AML-193 (cell line): Measurements from ENCODE around the gene MS4A6A.
"Not testable (repeated sequence)": the region's sequence is repeated elsewhere in the genome, so short reads cannot be mapped to it uniquely, and the experiment has no call there.

ENCODE experiments used
- DNase-seq, 2 experiments: peaks; one replicate each; lab custom pipeline; 2025; lab: John Stamatoyannopoulos, UW

Gene MS4A6A, protein sequence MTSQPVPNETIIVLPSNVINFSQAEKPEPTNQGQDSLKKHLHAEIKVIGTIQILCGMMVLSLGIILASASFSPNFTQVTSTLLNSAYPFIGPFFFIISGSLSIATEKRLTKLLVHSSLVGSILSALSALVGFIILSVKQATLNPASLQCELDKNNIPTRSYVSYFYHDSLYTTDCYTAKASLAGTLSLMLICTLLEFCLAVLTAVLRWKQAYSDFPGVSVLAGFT

DNA sequence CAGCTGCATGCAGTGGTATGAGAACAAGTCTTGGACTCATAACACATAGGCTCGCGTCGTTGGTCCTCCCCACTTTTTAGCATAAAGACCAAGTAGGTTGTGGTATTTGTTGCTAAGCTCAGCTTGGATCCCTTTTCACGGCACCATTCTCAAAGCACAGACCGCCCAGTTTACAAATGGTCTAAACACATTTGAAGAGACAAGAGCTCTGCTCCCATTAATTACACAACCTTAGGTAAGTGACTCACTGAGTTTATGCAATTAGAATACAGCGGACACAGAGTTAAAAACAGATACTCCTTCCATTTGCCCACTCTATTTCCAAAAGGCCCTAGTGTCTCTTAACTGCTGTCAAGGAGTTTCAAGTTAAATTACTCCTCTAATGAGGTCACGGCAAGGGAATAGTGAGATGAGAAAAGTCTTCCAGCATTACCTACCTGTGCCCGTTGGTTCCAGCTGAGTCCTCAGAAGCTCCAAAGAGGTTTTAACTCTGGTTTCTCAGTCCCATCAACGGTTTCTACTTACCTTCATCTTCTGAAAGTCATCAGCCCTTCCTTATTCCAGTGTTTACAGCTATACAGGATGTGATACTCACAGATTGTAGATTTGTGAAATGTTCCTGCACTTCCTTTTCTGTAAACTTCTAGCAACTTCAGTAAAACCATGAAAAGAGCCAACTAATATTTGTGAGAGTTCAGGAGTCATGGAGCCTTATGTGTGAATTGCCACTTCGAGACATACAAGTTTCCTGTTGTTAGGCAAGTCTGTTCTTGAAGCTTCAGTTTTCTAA lies at the start of gene MS4A6A:
MS4A6A (minus strand) TSS at position 543 of the 790 bp plus-strand sequence. CDS start 1,356 bp downstream, outside the sequence.
- peak; percentile 31 to 37 for DNase-seq

DNA sequence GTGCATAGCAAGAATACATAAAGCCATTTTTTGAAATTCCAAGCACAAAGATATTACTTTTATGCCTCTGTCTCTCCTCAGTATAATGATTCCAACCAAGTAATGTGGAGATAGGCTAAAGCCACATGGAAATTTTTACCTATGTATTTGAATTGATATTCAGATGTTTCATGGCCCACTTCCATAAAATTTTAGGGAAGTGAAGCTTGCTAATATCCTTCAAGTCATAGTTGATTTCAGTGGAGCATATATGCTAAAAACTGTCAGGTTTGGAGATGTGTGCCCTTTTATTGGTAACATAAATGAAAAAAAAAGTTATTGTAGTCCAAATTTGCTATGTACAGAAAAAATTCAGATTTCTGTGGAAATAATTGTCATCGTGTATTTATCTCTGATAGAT lies 47.8 kb upstream of the MS4A6A start:
- DNase-seq = no peak

- DNase-seq = no peak
Observed at GRCh38 chr11:60222141-60222540, 39.3 kb upstream of the MS4A6A start.

GRCh38 chr11:60221692-60222091 lies 38.8 kb upstream of the MS4A6A start:
- no peak for DNase-seq

DNA sequence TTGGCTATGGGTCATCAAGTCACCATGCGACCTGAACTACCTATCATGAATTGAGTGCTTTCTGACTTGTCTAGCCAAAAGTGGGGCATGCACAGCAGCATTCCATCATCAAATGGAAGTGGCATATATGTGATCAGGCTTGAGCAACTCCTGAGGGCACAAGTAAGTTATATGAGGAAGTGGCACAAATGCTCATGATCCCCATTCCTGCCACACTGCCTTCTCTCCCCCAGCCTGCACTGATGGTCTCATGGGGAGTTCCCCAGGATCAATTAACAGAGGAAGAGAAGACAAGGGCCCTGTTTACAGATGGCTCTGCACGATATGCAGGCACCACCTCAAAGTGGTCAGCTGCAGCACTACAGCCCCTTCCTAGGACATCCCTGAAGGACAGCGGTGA lies 38.3 kb upstream of the MS4A6A start:
- no peak for DNase-seq

DNA sequence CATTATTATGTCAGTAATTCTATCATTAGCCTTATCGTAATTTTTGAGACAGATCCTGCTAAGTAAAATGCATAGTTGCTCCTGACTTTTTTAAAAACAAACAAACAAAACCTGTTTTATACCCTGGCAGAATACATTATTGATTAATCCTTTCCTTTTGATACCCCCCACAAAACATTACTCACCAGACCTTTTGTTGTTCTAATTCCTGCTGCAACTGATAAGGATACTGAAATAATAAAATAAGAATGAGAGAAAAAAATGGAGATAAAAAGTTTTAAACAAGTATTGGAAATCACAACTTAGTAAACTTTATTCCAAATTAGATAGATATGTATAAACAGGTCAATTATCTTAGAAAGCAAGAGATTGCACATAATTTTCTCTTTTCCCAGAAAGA lies 31.5 kb upstream of the MS4A6A start:
- no peak for DNase-seq

- no peak for DNase-seq
Observed at GRCh38 chr11:60211206-60211605, 28.3 kb upstream of the MS4A6A start.

DNA sequence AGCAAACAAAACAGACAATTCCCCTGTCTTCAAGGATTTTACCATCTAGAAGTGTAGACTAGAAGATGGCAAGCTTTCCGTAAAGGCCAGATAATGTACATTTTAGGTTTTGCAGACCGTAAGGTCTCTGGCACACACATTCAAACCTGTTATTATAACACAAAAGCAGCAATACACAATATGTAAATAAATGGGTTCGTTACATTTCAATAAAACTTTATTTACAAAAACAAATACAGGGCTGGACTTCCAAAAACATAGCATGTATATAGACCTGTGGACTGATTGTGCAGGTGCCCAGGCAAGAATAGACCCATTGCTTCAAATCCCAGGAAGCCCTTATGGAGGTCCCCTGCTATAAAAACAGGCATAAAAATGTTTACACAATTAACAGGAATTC lies 27.1 kb upstream of the MS4A6A start:
- DNase-seq = no peak

GRCh38 chr11:60208951-60209350 lies 26.1 kb upstream of the MS4A6A start:
- DNase-seq = no peak

DNA sequence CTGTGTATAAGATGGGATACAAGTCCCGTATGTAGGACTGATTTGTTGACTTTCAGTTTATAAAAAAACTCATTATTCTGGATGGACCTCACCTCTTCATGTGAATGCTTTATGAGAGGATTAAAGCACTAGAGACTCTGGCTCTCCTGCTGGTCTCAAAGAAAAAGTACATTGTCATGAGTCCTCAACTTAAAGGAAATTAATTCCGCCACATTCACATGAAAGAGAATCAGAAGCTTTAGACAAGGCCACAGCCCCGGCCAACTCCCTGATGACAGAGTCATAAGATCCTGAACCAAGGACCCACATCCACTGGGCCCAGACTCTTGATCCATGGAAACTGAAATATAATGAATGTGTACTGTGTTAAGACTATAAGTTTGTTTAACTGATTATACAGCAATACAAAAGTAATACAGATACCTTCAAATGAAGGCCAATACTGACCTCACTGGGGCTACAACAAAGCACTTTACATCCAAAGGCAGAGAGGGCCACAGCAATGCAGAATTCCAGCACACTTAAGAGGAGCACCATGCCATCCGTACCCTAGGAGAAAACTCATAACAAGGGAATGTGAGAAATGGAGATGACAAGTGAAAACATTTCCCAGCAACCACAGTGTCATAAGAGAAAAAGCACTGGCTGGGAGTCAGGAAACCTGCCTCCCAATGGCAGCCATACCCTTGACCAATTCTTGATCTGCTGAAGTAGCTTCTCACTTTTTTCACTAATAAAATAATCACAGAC lies 25.4 kb upstream of the MS4A6A start:
- no peak for DNase-seq

GRCh38 chr11:60206616-60207015 lies 23.7 kb upstream of the MS4A6A start:
- DNase-seq = no peak

GRCh38 chr11:60204922-60205321 lies 22.0 kb upstream of the MS4A6A start:
- DNase-seq = peak; percentile 31 to 32

DNA sequence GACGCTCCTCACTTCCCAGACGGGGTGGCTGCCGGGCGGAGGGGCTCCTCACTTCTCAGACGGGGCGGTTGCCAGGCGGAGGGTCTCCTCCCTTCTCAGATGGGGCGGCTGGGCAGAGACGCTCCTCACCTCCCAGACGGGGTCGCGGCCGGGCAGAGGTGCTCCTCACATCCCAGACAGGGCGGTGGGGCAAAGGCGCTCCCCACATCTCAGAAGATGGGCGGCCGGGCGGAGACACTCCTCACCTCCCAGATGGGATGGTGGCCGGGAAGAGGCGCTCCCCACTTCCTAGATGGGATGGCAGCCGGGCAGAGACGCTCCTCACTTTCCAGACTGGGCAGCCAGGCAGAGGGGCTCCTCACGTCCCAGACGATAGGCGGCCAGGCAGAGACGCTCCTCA lies 18.5 kb upstream of the MS4A6A start:
- not testable (repeated sequence) for DNase-seq

DNA sequence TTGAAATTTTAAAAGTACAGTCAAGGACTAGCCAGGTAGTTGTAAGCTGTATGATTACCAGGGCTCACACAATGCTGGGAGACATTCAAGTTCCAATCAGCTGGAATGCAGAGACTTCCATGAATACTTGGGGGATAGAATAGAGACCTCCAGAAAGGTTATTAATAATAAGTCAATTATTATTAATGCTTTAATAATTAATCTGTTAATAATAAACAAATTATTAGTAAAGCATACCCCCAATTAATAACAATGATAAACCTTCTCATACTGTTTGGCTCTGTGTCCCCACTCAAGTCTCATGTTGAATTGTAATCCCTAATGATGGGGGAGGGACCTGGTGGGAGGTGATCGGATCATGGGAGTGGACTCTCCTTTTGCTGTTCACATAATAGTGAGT lies 14.6 kb upstream of the MS4A6A start:
- no peak for DNase-seq

GRCh38 chr11:60195923-60196368 lies 13.1 kb upstream of the MS4A6A start:
- no peak for DNase-seq

GRCh38 chr11:60194511-60194910 lies 11.6 kb upstream of the MS4A6A start:
- no peak for DNase-seq

- DNase-seq = peak; percentile 79 to 86
Observed at GRCh38 chr11:60193687-60194433, 11.0 kb upstream of the MS4A6A start.

GRCh38 chr11:60192564-60192963 lies 9.7 kb upstream of the MS4A6A start:
- not testable (repeated sequence) for DNase-seq

DNA sequence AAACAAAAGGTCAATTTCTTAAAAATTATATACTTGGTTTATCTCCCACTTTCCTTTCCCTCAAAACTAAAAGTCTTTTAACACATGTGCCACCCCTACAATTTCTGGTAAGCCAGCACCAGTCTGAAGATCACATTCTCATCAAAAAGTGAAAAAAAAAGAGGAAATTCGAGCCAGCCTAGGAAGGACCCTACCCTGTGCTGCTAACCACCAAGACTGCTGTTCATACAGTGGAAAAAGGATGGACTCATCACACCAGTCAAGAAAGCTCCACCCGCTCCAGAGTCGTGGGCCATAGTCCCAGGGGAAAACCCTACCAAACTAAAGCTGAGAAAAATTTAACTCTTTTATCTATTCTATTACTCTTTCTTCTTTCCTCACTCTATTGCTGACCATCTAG lies 5.6 kb upstream of the MS4A6A start:
- not testable (repeated sequence) for DNase-seq

GRCh38 chr11:60186128-60186527 lies 3.2 kb upstream of the MS4A6A start:
- not testable (repeated sequence) for DNase-seq

DNA sequence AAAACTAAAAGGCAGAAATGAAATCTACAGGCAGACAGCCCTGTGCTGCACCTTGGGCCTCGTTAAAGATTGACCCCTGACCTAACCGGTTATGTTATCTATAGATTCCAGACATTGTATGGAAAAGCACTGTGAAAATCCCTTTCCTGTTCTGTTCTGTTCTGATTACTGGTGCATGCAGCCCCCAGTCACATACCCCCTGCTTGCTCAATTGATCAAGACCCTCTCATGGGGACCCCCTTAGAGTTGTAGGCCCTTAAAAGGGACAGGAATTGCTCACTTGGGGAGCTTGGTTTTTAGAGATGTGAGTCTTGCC lies 2.6 kb upstream of the MS4A6A start:
- DNase-seq = not testable (repeated sequence)

DNA sequence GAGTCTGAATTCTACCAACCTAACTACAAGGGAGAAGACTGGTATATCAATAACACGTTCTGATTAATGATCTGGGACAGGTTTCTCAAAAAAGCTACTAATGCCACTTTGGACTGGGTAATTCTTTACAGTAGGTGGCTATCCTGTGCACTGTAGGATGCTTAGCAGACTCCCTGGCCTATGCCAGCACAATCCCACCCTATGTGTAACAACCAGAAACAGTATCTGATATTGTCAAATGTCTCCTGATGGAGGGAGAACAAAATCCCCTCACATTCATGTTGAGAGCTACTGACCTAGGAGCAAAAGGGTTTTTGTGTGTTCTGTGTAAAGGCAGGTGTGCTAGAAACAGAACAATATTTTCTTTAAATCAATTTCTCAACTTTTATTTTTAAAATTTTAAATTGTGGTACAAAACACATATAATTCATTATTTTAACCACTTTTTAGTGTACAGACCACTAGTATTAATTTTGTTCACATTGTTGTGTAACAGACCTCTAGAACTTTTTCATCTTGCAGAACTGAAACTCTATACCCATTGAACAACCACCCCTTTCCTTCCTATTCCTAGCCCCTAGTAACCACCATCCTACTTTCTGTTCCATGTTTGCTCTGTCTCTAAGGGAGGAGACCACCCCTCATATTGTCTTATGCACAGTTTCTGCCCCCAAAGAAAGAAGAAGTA lies 2.1 kb upstream of the MS4A6A start:
- no peak for DNase-seq
